Stimulated activated effector memory CD8-positive, alpha-beta T cell treated with anti-CD3 and anti-CD28 coated beads, Interleukin-12 subunit alpha, Interleukin-12 subunit beta, amount 100 ng/mL, for 72 hours (primary cell): ENCODE data around the gene CDH12.

Experiments used
- ATAC-seq: fragments of 150-1000 bp; cut with Tn5 transposase; 2 replicates; pipeline ENCODE4 v1.10.0; 2021
- DNase-seq, 2 donors: peaks; one replicate each; pipeline ENCODE4 v3.0.0; 2021 to 2022; ENCODE audit warnings: low spot score in 2 of 2
- H3K27ac Mint-ChIP-seq: one replicate; pipeline ENCODE4 v1.8.0; 2022; ENCODE audit warnings: mild to moderate bottlenecking, mixed read lengths
- H3K36me3 Mint-ChIP-seq: one replicate; pipeline ENCODE4 v1.8.0; 2022; ENCODE audit warnings: mild to moderate bottlenecking, mixed read lengths
- H3K4me1 Mint-ChIP-seq: one replicate; pipeline ENCODE4 v1.8.0; 2022; ENCODE audit warnings: mixed read lengths
- H3K4me3 Mint-ChIP-seq: one replicate; pipeline ENCODE4 v1.8.0; 2022; ENCODE audit warnings: mild to moderate bottlenecking, mixed read lengths
- H3K9me3 Mint-ChIP-seq: one replicate; pipeline ENCODE4 v1.8.0; 2022; ENCODE audit warnings: mixed read lengths

The CDH12 gene

GRCh38 chr5:21858441-21858840, 994.7 kb downstream of the CDH12 start:
- no peaks in the 10 kb centered on the region for H3K4me1 Mint-ChIP-seq
- DNase-seq (no peak), ATAC-seq (no peak)
- H3K36me3 Mint-ChIP-seq, result no peaks in the 10 kb centered on the region
- peaks cover 10% of the 10 kb centered on the region for H3K9me3 Mint-ChIP-seq
- no peak overlapping the region for H3K4me3 Mint-ChIP-seq
- no peak overlapping the region for H3K27ac Mint-ChIP-seq

- no peaks in the 10 kb centered on the region for H3K4me1 Mint-ChIP-seq
- H3K9me3 Mint-ChIP-seq, result peaks cover 17% of the 10 kb centered on the region
- DNase-seq (no peak), ATAC-seq (no peak)
- H3K4me3 Mint-ChIP-seq, result no peak overlapping the region
- no peaks in the 10 kb centered on the region for H3K36me3 Mint-ChIP-seq
- H3K27ac Mint-ChIP-seq, result no peak overlapping the region
Measured at GRCh38 chr5:21856987-21857386, 996.2 kb downstream of the CDH12 start.

GRCh38 chr5:21847300-21847699, 1005.8 kb downstream of the CDH12 start:
- no peak overlapping the region for H3K4me3 Mint-ChIP-seq
- no peaks in the 10 kb centered on the region for H3K4me1 Mint-ChIP-seq
- ATAC-seq, result no peak

GRCh38 chr5:21844960-21845359, 1008.2 kb downstream of the CDH12 start:
- Mint-ChIP-seq H3K36me3 (no peaks in the 10 kb centered on the region), H3K4me3 (no peak overlapping the region), H3K9me3 (peaks cover 24% of the 10 kb centered on the region), H3K4me1 (no peaks in the 10 kb centered on the region), H3K27ac (no peak overlapping the region)
- DNase-seq, result no peak
- no peak for ATAC-seq

More at GRCh38 chr5:21847300-21847699, 1005.8 kb downstream of the CDH12 start:
- peaks cover 27% of the 10 kb centered on the region for H3K9me3 Mint-ChIP-seq
- DNase-seq, result no peak
- H3K27ac Mint-ChIP-seq, result no peak overlapping the region
- H3K36me3 Mint-ChIP-seq, result no peaks in the 10 kb centered on the region

GRCh38 chr5:21834863-21835262, 1018.3 kb downstream of the CDH12 start:
- no peak for DNase-seq
- no peak overlapping the region for H3K4me3 Mint-ChIP-seq
- H3K36me3 Mint-ChIP-seq, result no peaks in the 10 kb centered on the region
- no peaks in the 10 kb centered on the region for H3K4me1 Mint-ChIP-seq
- no peak for ATAC-seq
- H3K9me3 Mint-ChIP-seq, result peaks cover 11% of the 10 kb centered on the region
- H3K27ac Mint-ChIP-seq, result no peak overlapping the region

- H3K27ac Mint-ChIP-seq, result no peak overlapping the region
- H3K36me3 Mint-ChIP-seq, result no peaks in the 10 kb centered on the region
- DNase-seq, result no peak
- no peaks in the 10 kb centered on the region for H3K4me1 Mint-ChIP-seq
- no peak overlapping the region for H3K4me3 Mint-ChIP-seq
- ATAC-seq, result no peak
- H3K9me3 Mint-ChIP-seq, result peaks cover 10% of the 10 kb centered on the region
Measured at GRCh38 chr5:21831145-21831787, 1021.9 kb downstream of the CDH12 start.

GRCh38 chr5:21826884-21827283, 1026.3 kb downstream of the CDH12 start:
- H3K9me3 Mint-ChIP-seq, result peaks cover 16% of the 10 kb centered on the region
- DNase-seq (no peak), ATAC-seq (no peak)
- no peaks in the 10 kb centered on the region for H3K36me3 Mint-ChIP-seq
- H3K4me3 Mint-ChIP-seq, result no peak overlapping the region
- H3K4me1 Mint-ChIP-seq, result no peaks in the 10 kb centered on the region
- H3K27ac Mint-ChIP-seq, result no peak overlapping the region

- Mint-ChIP-seq H3K4me1 (no peaks in the 10 kb centered on the region), H3K4me3 (no peak overlapping the region), H3K9me3 (peaks cover 11% of the 10 kb centered on the region), H3K27ac (no peak overlapping the region), H3K36me3 (no peaks in the 10 kb centered on the region)
- no peak for DNase-seq
- ATAC-seq, result no peak
Measured at GRCh38 chr5:21823588-21823987, 1029.6 kb downstream of the CDH12 start.

GRCh38 chr5:21823076-21823574, 1030.0 kb downstream of the CDH12 start:
- H3K27ac Mint-ChIP-seq, result no peak overlapping the region
- H3K9me3 Mint-ChIP-seq, result peaks cover 8% of the 10 kb centered on the region
- H3K4me1 Mint-ChIP-seq, result no peaks in the 10 kb centered on the region
- ATAC-seq (no peak), DNase-seq (no peak)
- no peak overlapping the region for H3K4me3 Mint-ChIP-seq
- no peaks in the 10 kb centered on the region for H3K36me3 Mint-ChIP-seq

- DNase-seq (no peak), ATAC-seq (no peak)
- H3K27ac Mint-ChIP-seq, result no peak overlapping the region
- H3K4me3 Mint-ChIP-seq, result no peak overlapping the region
- H3K36me3 Mint-ChIP-seq, result no peaks in the 10 kb centered on the region
- H3K4me1 Mint-ChIP-seq, result no peaks in the 10 kb centered on the region
- peaks cover 6% of the 10 kb centered on the region for H3K9me3 Mint-ChIP-seq
Measured at GRCh38 chr5:21820527-21820926, 1032.6 kb downstream of the CDH12 start.

- ATAC-seq, result no peak
- Mint-ChIP-seq H3K4me1 (no peaks in the 10 kb centered on the region), H3K9me3 (peaks cover 11% of the 10 kb centered on the region), H3K36me3 (no peaks in the 10 kb centered on the region), H3K4me3 (no peak overlapping the region), H3K27ac (no peak overlapping the region)
- no peak for DNase-seq
Measured at GRCh38 chr5:21818370-21818720, 1034.8 kb downstream of the CDH12 start.

- no peaks in the 10 kb centered on the region for H3K36me3 Mint-ChIP-seq
- H3K4me3 Mint-ChIP-seq, result no peak overlapping the region
- H3K4me1 Mint-ChIP-seq, result no peaks in the 10 kb centered on the region
- ATAC-seq, result no peak
- H3K27ac Mint-ChIP-seq, result no peak overlapping the region
- DNase-seq, result no peak
- peaks cover 11% of the 10 kb centered on the region for H3K9me3 Mint-ChIP-seq
Measured at GRCh38 chr5:21817668-21818369, 1035.3 kb downstream of the CDH12 start.

- no peak overlapping the region for H3K27ac Mint-ChIP-seq
- H3K9me3 Mint-ChIP-seq, result peaks cover 20% of the 10 kb centered on the region
- no peak for DNase-seq
- no peaks in the 10 kb centered on the region for H3K36me3 Mint-ChIP-seq
- no peak overlapping the region for H3K4me3 Mint-ChIP-seq
- H3K4me1 Mint-ChIP-seq, result no peaks in the 10 kb centered on the region
- ATAC-seq, result no peak
Measured at GRCh38 chr5:21810737-21811316, 1042.3 kb downstream of the CDH12 start.

GRCh38 chr5:21809611-21810010, 1043.5 kb downstream of the CDH12 start:
- Mint-ChIP-seq H3K27ac (no peak overlapping the region), H3K4me1 (no peaks in the 10 kb centered on the region), H3K4me3 (no peak overlapping the region), H3K36me3 (no peaks in the 10 kb centered on the region), H3K9me3 (peaks cover 15% of the 10 kb centered on the region)
- DNase-seq, result no peak
- ATAC-seq, result no peak

- Mint-ChIP-seq H3K4me1 (no peaks in the 10 kb centered on the region), H3K27ac (no peak overlapping the region), H3K4me3 (no peak overlapping the region), H3K9me3 (peaks cover 11% of the 10 kb centered on the region), H3K36me3 (no peaks in the 10 kb centered on the region)
- ATAC-seq, result no peak
- DNase-seq, result no peak
Measured at GRCh38 chr5:21807953-21808352, 1045.2 kb downstream of the CDH12 start.

- Mint-ChIP-seq H3K36me3 (no peaks in the 10 kb centered on the region), H3K4me1 (no peaks in the 10 kb centered on the region), H3K27ac (no peak overlapping the region), H3K9me3 (peaks cover 11% of the 10 kb centered on the region), H3K4me3 (no peak overlapping the region)
- no peak for DNase-seq
- ATAC-seq, result no peak
Measured at GRCh38 chr5:21806943-21807342, 1046.2 kb downstream of the CDH12 start.
